Stimulated activated CD4-positive, alpha-beta T cell treated with anti-CD3 and anti-CD28 coated beads, TNF-alpha, amount 100 ng/mL, for 48 hours (primary cell): ENCODE measurements around the gene MYADML2.

Experiments used
- DNase-seq, 3 donors: peaks; one replicate each; pipeline ENCODE4 v3.0.0-alpha.2; 2020; ENCODE audit warnings: low read depth in 3 of 3

MYADML2 gene

DNA sequence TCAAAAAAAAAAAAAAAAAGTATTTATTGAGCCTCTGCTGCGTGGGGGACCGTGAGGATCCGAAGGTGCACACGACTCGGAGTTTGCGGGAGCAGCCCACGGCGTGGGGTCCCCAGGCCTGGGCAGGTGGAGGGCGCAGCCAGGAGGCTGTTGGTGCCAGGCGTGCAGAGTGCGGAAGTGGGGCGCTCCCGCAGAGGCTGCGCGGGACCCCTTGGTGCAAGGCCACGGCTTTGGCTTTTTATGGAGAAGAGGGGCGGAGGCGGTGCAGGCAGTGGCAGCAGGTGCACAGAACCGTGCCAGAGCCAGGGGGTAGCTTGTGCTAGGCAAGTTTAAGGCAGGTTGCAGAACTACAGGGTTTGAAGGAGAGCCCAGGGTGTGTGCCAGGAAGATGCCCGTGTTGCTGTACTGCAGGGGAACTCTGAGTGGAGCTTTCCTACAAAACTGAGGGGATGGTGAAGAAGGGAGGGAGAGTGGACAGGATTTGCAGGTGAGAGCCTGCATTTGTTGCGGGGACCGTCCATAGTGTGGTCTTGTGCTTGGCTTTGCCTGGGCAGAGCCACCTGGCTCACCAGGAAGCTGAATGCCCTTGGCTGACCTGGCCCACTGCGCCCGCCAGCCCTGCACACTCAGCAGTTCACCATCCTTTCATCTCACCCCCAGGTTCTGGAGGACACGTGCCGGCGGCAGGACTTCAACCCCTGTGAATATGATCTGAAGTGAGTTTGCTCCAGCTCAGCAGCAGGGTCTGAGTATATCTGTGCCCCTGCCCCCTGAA lies 31.7 kb upstream of the MYADML2 start:
- no peak for DNase-seq

DNA sequence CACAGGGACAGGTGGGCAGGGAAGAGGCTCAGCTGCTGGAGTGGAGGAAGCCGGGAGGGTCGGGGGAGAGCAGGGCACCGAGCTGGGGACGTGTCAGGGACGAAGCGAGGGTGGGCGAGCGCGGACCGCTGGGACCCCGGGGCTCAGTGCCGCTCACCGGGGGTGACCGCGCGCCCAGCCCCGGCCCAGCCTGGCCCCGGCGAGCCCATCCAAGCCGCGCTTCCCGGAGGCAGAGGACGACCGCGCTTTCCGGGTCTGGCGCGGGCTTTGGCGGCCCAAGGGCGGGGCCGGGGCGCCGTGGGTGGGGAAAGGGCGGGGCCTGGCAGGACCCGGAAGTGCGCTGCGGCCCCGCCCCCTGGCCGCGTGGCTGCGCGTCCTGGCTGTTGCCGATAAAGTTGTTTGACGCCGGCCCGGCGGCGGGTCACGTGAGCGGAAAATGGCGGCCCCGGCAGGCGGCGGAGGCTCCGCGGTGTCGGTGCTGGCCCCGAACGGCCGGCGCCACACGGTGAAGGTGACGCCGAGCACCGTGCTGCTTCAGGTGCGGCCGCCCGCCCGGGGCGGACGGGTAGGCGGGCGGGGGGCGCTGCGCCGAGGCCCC lies 30.3 kb upstream of the MYADML2 start, which contains the start of gene ASPSCR1:
Gene ASPSCR1, plus strand, starts transcription at position 419 of the 598 bp plus-strand sequence. Its CDS starts 18 bp downstream, at position 437.
- peak; percentile 80 to 91 (median 87) for DNase-seq

DNA sequence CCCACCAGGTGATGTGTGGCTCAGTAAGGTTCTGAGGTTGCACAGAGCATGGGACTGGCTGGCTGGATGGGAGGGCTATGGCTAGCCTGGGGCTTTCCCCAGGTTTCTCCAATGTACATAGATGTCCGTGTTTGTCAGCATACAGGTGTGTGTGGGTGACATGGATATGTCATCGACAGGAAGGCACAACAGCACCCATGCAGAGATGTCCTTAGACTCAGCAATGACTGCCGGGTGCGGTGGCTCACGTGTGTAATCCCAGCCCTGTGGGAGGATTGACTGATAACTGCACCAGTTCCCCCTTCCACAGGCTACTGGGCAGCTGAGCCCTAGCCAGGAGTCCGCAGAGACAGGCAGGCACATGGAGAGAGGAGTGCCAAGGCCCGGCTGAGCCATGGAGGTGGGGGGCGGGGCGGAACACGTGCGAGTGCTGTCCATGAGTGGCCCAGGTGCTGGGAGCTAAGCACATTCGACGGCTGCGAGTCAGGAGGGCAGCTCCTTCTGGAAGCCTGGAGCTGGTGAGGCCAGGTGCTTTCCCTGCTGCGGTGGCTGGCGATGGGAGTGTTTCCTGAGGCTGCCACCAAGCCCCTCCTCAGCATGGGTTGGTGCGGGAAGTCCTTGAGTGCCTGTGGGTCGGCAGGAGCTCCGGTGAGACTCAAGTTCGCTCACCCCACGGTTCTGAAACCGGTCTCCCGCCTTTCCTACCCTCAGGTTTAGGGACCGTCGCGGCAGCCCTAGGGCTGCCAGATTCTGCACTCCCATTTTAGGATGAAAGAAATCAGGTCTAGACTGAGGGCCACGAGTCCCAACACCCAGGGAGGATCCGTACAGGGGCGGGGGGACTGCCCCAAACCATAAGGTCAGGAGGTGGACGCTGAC lies 29.5 kb upstream of the MYADML2 start:
- DNase-seq = peak in 1 of 3 donors; percentile 49

DNA sequence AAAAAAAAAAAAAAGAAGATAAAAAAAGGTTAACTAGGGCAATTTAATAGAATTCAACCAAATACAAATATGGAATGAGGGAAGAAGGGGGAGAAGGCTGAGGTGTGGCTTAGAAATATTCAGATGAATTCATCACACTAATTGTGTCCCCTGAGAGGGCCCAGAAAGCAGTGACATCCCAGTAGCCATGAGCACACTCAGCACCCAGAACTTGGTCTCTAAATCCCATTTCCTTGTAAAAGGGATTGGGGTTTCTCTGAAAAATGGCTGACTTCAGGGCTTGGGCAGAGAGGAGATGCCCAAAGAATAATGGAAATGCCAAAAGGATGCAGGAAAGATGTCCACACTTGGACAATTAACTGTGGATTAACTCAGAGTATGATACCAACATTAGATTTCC lies 26.4 kb upstream of the MYADML2 start:
- no peak for DNase-seq

DNA sequence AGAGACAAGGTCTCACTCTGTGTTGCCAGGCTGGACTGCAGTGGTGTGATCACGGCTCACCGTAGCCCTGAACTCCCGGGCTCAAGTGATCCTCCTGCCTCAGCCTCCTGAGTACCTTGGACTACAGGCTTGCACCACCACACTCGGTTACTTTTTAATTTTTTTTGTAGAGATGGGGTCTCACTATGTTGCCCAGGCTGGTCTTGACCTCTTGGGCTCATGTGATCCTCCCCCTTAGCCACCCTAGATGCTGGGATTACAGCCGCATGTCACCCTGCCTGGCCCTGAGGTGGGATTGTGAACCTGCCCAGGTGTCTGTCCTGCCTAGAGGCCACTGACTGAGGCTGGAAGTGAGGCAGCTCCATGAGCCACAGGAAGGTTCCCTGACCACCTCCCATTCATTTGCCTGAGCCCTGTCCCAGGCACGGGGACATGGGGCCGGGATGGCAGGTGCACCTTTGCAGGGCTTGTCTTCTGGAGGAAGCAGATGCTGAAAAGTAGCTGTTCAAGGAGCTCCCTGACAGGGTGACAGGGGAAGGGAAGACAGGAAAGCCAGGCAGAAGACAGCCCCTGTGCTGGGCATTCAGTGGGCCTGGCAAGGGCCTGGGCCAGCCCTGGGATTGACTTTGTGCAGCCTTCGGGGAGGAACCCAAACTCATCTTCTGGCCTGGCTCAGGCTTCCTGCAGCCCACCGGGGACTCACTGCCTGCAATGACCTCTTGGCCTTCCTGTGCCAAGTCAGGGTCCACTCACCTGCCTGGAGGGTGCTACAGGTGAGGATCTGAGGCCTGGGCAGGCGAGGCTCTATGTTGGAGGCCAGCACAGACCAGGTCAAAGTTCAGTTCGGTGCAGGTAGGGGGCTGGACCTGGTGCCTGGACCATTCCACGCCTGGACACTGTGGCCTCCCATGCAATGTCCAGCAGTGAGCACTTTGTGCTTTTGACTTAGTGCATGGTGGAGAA lies 22.1 kb upstream of the MYADML2 start:
- DNase-seq = no peak

DNA sequence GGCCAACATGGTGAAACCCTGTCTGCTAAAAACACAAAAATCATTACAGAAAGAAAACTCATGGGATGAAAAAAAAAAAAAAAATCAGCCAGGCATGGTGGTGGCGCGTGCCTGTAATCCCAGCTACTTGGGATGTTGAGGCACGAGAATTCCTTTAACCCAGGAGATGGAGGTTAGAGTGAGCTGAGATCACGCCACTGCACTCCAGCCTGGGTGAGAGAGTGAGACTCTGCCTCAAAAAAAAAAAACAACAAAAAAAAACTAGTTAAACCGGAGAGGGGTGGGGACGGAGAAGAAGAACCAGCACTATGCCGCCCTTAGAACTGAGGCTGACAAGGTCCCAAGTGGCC lies 21.3 kb upstream of the MYADML2 start:
- DNase-seq = no peak

DNA sequence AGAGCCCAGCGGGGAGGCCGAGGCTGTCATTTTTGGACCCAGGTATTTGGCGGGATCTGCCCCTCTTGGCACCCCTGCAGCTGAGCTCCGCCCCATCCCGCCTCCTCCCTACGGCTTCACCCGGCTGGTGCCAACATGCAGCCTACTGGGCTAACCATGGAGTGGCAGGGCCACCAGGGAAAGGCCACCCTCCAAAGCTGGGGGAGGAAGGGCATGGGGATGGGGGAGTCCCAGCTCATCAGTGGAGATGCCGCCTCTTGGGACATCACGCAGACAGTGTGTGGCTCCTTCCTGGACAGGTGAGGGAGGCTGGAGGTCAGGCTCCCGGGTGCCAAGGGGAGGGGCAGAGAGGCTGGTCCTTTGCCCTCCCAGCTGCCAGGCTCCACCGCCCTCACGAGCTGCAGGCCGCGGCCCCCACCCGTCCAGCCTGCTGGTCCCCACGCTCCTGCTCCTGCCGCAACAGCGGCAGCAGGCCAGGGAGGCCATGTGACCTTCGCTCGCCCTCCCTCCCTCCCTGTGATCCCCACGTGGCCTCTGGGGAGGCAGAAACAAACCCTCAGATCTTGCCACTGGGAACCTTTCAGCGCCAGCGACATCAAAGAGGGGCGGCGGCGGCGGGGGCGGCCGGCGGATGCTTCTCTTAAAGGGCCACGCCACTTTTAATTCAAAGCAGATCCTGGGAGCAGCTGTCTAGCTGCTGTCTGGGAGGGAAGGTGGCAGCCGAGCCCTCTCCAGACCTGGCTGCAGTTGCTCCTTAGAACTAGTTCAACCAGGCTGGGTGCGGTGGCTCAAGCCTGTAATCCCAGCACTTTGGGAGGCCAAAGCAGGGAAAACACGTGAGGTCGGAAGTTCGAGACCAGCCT lies 20.7 kb upstream of the MYADML2 start:
- peak; percentile 70 to 84 (median 83) for DNase-seq

DNA sequence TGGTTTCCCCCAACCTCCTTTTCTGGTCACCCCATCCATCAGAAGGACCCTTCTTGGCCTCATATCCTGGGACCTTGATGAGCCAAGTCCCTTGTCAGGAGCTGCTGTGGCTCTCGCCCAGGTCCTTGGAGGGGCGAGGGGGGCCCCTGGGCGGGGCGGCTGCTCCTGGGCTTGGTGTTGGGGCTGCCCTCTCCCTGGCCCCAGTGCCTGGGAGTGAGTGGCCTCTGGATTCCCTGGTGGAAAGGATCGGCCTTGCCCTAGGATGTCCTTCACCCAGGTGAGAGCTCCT lies 20.2 kb upstream of the MYADML2 start:
- DNase-seq = no peak

DNA sequence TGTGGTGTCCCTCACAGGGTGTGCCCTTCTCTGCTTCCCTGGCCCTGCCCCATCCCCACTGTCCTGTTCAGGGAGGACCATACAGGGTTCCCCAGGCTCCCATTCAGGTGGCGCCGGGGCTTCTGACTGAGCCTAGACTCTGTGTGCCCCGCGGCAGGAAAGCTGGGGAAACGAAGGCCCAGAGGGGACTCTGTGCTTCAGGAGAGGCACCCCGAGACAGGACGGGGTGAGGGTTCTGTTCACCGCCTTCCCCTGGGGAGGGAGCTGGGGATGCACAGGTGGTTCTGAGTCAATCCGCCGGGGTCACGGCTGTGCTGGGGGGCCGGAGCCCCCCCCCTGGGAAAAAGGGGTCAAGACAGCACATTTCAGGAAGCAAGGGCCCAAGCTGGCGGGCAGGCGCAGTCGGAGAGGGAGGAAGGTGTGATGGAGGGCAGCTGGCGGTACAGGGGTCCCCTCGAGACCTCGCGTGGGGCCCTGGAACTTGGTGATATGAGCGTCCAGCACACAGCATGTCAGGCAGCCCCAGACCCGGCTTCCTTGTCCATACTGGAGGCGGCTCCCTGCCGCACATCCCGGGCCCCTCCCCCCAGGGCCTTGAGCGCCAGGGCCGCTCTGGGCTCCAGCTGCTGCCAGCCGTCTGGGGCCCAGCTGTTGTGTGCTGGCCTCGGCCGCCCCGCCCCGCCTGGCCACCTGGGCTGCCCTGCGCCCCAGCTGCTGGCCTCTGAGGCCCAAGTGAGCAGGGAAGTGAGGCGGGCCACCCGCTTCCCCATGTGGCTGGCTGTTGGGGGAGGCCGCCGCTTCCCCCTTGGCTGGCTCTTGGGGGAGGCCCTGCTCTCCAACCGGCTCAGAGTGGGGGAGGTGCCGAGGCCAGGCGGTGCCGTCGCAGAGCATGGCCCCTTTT lies 19.6 kb upstream of the MYADML2 start:
- no peak for DNase-seq

DNA sequence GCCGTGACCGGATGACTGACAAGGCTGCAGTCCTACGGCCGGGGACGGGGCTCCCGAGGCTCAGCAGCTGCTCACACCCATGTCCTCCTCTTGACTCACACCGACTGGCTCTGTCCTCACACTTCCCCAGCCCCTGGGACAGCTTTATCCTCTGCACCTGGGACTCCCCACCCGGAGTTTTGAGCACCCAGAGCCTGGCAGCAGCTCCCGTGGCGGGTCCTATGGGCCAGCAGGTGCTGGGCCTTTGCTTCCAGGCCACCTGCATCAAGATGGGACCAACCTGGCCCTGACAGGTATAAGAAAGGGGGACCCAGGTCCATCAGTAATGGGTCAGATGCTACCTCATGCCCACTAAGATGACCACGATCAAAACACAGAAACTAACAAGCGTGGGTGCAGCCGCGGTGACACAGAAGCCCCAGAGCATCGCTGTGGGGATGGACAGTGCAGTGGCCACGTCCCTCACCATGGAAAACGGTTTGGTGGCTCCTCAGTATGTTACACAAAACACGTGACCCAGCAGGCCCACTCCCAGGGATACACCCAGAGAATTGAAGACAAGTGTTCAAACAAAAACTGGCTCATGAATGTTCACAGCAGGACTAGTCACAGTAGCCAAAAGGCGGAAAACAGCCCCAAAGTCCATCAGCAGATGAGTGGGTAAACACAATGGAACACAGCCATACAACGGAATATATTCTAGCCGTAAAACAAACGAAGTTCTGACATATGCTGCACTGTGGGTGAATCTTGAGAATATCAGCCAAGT lies 17.2 kb upstream of the MYADML2 start:
- no peak for DNase-seq

DNA sequence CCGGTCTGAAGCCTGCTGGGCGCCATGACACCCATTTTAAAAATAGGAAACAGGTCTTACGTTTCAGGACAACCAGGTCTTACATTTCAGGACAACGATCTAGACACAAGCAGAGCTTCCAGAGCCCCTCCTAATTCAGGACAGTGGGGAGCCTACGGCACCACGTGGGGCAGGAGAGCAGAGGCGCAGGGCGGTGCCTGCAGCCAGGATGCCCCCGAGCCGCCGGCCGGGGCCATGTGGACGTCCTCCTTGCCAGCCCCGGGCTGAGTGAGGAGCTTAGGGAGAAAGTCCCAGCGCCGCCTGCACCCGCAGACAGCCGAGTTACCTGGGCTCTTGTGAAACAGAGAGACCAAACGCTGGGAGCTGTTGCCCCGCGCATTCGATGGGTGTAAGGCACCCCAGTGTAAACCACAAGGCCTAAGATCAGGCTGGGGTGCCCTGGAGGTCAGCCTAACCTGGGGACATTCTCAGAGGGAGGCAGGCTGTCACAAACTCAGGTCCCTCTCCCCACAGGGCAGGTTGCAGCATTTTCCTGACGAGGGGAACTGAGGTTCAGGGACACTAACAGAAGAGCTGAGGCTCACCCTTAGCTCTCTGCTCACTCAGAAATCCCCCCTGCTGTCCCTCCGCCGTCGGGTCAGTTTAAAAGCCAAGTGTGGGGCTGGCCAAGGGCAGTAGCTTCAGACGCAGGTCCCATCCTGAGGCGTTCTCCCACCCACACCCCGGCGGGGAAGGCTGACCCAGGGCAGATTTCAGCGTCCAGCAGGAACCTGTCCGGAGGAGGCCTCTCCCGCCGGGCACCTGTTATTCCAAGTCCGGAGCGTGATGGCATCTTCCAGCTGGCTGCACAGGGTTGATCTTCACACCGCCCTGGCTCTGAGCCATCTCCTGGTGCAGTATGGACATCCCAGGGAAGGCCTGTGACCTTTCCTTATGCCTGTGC lies 15.7 kb upstream of the MYADML2 start:
- no peak for DNase-seq

DNA sequence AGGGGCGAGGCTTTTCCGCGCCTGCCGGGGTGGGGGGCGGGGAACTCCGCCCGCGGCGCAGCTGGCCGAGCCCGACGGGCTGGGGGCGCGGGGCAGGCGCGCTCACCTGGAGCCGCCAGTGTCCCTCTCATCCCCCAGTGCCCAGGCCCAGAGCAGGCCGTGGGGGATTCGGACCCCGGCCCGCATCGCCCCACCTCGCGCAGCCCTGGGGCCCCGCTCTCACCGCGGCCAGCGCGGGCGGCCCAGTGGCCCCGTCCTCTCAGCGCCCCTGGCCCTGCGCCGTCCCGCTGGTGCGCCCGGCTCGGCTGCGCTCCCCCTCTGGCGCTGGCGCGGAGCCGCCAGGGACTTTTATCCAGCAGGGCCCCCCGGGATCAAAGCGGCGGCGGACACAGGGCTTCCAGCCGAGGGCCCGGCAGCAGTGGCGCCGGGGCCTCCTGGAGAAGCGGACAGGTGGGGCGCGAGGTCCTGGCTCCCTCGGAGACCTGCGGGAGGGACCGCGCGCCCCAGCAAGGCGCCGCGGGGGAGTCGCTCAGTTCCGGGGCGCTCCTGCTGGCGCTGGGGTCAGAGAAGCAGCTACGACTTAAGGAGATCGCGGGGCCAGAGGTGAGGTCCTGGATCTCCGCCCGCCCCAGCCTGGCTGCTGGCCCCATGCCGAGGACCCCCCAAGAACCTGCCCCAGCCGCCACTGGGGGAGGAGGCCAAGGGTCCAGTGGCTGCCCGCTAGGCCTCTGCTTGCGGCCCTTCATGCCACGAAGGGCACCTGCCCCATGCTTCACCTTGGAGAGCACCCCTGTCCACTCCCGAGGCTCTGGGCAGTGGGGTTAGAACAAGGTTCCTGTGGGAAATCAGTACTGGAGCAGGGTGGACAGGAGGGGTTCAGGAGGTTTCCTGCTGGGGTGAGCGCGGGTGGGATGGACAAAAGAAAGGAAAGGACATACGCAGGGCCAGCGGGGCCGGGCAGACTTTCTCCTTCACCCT lies 14.8 kb upstream of the MYADML2 start:
- no peak for DNase-seq

DNA sequence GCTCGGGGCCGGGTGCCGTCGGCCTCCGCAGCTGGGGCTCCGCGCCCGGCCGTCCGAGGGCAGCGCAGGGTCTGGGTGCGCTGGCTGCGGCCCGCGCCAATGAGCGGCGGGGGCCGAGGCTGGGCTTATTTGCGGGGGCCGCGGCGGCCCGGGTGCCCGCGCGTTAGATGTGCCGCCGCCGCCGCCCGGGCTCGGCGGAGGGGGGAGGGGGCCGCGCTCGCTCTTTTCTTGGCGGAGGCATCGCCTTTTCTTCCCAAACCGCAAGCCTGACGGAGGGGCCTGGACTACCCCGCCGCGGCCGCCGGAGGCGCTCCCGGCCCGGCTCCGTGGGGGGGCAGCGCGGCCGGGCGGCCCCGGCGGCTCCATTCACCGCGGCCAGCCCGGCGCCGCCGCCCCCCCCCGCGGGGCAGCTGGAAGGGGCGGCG lies 14.1 kb upstream of the MYADML2 start, which contains the start of gene NOTUM:
Gene NOTUM, minus strand, starts transcription at position 101 of the 425 bp plus-strand sequence. CDS start 278 bp downstream, outside the sequence.
- DNase-seq = no peak

DNA sequence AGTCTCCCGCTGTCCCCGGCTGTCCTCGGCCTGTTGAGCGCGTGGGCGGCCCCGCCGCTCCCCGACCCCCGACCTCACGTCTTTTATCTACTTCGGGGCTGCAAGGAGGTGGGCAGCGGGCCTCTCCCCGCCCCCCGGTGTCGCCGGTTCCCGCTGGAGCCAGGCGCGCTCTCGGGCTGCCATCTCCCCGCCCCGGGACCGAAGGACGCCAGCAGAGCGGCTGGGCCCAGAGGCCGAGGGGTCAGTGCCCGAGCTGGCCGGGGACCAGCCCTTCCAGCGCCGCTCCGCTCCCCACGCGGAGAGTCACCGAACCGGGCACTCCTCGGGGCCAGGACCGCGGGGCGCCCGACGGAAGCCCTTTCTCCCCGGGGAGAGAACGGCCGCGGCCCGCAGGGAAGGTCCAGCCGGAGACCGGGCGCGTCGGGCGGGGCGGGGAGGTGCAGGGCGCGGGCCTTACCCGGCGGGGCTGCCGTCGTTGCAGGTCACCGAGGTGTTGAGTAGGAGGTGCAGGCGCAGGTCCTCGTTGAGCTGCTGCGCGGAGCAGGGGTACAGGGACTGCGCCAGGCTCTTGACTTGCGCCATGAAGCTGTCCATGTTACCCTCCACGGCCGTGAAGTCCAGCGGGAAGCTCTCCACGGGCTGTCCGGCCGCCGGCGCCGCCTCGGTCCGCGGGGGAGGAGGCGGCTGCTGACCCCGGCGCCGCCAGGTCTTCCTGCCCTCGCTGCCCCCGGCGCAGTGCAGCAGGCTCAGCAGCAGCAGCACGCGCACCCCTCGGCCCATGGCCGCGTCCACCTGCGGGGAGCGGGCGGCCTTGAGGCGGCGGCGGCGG lies 13.3 kb upstream of the MYADML2 start:
- DNase-seq = no peak
